ENCODE measurements around the gene EXOSC7.

EXOSC7 gene

DNA sequence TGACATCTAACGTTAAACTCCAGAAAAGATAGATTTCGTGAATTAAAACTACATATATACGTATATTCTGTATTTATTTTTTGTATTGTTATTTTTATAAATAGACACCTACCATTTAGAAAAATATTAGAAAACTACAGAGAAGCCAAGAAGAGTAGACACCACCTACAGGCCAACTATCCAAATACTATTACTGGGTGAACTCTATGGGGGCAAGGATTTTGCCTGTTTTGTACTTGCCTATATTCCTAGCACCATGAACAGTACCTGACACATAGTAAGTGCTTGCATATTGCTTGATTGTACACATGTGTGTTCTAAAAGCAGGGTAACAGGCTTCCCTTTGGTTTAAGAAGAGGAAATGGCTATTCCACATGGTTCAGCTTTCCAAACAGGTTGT is 25.7 kb downstream of the EXOSC7 start:
- no peaks in the 10 kb centered on the region for H3K9me3 ChIP-seq (ENCODE audit: control insufficient read depth in 1 of 2, low read length in 2 of 2)

GRCh38 chr3:45002139-45002660 is 26.2 kb downstream of the EXOSC7 start:
- Histone ChIP-seq H3K36me3 (ENCODE audit: control insufficient read depth in 1 of 2, insufficient read depth in 2 of 2, low read length in 2 of 2) (peaks cover 22 to 65% of the 10 kb centered on the region in 2 donors), H3K27ac (ENCODE audit: low read depth, low read length) (no peak overlapping the region)

More for the DNA sequence above, 25.7 kb downstream of the EXOSC7 start:
- Histone ChIP-seq H3K9ac (ENCODE audit: low read depth in 1 of 2, low read length in 2 of 2) (no peak overlapping the region), H3K27me3 (ENCODE audit: control insufficient read depth in 1 of 2, insufficient read depth in 2 of 2, low read length in 2 of 2) (no peaks in the 10 kb centered on the region), H3K4me1 (ENCODE audit: control insufficient read depth in 1 of 2, insufficient read depth in 2 of 2, low read length in 2 of 2) (peaks cover 0 to 3% of the 10 kb centered on the region in 2 donors), H3K27ac (ENCODE audit: low read depth, low read length) (no peak overlapping the region), H3K36me3 (ENCODE audit: control insufficient read depth in 1 of 2, insufficient read depth in 2 of 2, low read length in 2 of 2) (peaks cover 22 to 66% of the 10 kb centered on the region in 2 donors), H3K4me3 (ENCODE audit: low read depth in 1 of 2, low read length in 2 of 2) (no peak overlapping the region)

GRCh38 chr3:45002720-45003119 is 26.7 kb downstream of the EXOSC7 start:
- peaks cover 18 to 66% of the 10 kb centered on the region in 2 donors for H3K36me3 ChIP-seq (ENCODE audit: control insufficient read depth in 1 of 2, insufficient read depth in 2 of 2, low read length in 2 of 2)
- H3K9ac ChIP-seq (ENCODE audit: low read depth in 1 of 2, low read length in 2 of 2) = no peak overlapping the region
- H3K4me3 ChIP-seq (ENCODE audit: low read depth in 1 of 2, low read length in 2 of 2) = no peak overlapping the region
- no peaks in the 10 kb centered on the region for H3K9me3 ChIP-seq (ENCODE audit: control insufficient read depth in 1 of 2, low read length in 2 of 2)
- H3K4me1 ChIP-seq (ENCODE audit: control insufficient read depth in 1 of 2, insufficient read depth in 2 of 2, low read length in 2 of 2) = no peaks in the 10 kb centered on the region
- H3K27me3 ChIP-seq (ENCODE audit: control insufficient read depth in 1 of 2, insufficient read depth in 2 of 2, low read length in 2 of 2) = no peaks in the 10 kb centered on the region
- H3K27ac ChIP-seq (ENCODE audit: low read depth, low read length) = no peak overlapping the region

More at GRCh38 chr3:45002139-45002660, 26.2 kb downstream of the EXOSC7 start:
- no peaks in the 10 kb centered on the region for H3K27me3 ChIP-seq (ENCODE audit: control insufficient read depth in 1 of 2, insufficient read depth in 2 of 2, low read length in 2 of 2)
- no peaks in the 10 kb centered on the region for H3K4me1 ChIP-seq (ENCODE audit: control insufficient read depth in 1 of 2, insufficient read depth in 2 of 2, low read length in 2 of 2)
- no peak overlapping the region for H3K9ac ChIP-seq (ENCODE audit: low read depth in 1 of 2, low read length in 2 of 2)
- no peaks in the 10 kb centered on the region for H3K9me3 ChIP-seq (ENCODE audit: control insufficient read depth in 1 of 2, low read length in 2 of 2)
- no peak overlapping the region for H3K4me3 ChIP-seq (ENCODE audit: low read depth in 1 of 2, low read length in 2 of 2)

GRCh38 chr3:45003406-45003805 is 27.4 kb downstream of the EXOSC7 start:
- Histone ChIP-seq H3K36me3 (ENCODE audit: control insufficient read depth in 1 of 2, insufficient read depth in 2 of 2, low read length in 2 of 2) (peaks cover 17 to 67% of the 10 kb centered on the region in 2 donors), H3K4me1 (ENCODE audit: control insufficient read depth in 1 of 2, insufficient read depth in 2 of 2, low read length in 2 of 2) (no peaks in the 10 kb centered on the region)

GRCh38 chr3:45003859-45004258 is 27.8 kb downstream of the EXOSC7 start:
- no peak overlapping the region for H3K9ac ChIP-seq (ENCODE audit: low read depth in 1 of 2, low read length in 2 of 2)
- no peaks in the 10 kb centered on the region for H3K27me3 ChIP-seq (ENCODE audit: control insufficient read depth in 1 of 2, insufficient read depth in 2 of 2, low read length in 2 of 2)
- H3K4me1 ChIP-seq (ENCODE audit: control insufficient read depth in 1 of 2, insufficient read depth in 2 of 2, low read length in 2 of 2) = no peaks in the 10 kb centered on the region
- peaks cover 14 to 64% of the 10 kb centered on the region in 2 donors for H3K36me3 ChIP-seq (ENCODE audit: control insufficient read depth in 1 of 2, insufficient read depth in 2 of 2, low read length in 2 of 2)
- H3K4me3 ChIP-seq (ENCODE audit: low read depth in 1 of 2, low read length in 2 of 2) = no peak overlapping the region
- H3K9me3 ChIP-seq (ENCODE audit: control insufficient read depth in 1 of 2, low read length in 2 of 2) = no peaks in the 10 kb centered on the region
- H3K27ac ChIP-seq (ENCODE audit: low read depth, low read length) = no peak overlapping the region

More at GRCh38 chr3:45003406-45003805, 27.4 kb downstream of the EXOSC7 start:
- H3K4me3 ChIP-seq (ENCODE audit: low read depth in 1 of 2, low read length in 2 of 2) = no peak overlapping the region
- no peak overlapping the region for H3K9ac ChIP-seq (ENCODE audit: low read depth in 1 of 2, low read length in 2 of 2)
- no peaks in the 10 kb centered on the region for H3K27me3 ChIP-seq (ENCODE audit: control insufficient read depth in 1 of 2, insufficient read depth in 2 of 2, low read length in 2 of 2)
- H3K27ac ChIP-seq (ENCODE audit: low read depth, low read length) = no peak overlapping the region
- H3K9me3 ChIP-seq (ENCODE audit: control insufficient read depth in 1 of 2, low read length in 2 of 2) = no peaks in the 10 kb centered on the region

DNA sequence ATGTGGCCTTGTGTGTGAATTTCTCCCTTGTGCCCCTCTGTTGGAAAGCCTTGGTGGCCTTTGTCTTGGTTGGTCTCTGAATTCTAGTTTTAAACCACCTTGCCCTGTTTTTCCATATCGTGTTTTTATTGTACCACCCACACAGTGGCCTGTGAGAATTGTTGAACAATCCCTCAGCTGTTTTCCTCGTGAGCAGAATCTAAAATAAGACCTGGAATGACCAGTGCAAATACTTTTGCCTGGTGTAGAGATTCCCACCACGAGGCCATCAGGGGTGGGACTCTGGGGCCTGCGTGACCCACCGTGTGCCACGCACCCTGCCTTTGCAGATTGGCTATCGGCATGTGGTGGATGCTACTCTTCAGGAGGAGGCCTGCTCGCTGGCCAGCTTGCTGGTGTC is 31.0 kb downstream of the EXOSC7 start:
- H3K4me1 ChIP-seq (ENCODE audit: control insufficient read depth in 1 of 2, insufficient read depth in 2 of 2, low read length in 2 of 2) = peaks cover 8 to 9% of the 10 kb centered on the region in 2 donors
- H3K27ac ChIP-seq (ENCODE audit: low read depth, low read length) = no peak overlapping the region
- no peak overlapping the region for H3K9ac ChIP-seq (ENCODE audit: low read depth in 1 of 2, low read length in 2 of 2)
- no peak overlapping the region for H3K4me3 ChIP-seq (ENCODE audit: low read depth in 1 of 2, low read length in 2 of 2)
- no peaks in the 10 kb centered on the region for H3K27me3 ChIP-seq (ENCODE audit: control insufficient read depth in 1 of 2, insufficient read depth in 2 of 2, low read length in 2 of 2)
- H3K9me3 ChIP-seq (ENCODE audit: control insufficient read depth in 1 of 2, low read length in 2 of 2) = no peaks in the 10 kb centered on the region
- peaks cover 7 to 59% of the 10 kb centered on the region in 2 donors for H3K36me3 ChIP-seq (ENCODE audit: control insufficient read depth in 1 of 2, insufficient read depth in 2 of 2, low read length in 2 of 2)

DNA sequence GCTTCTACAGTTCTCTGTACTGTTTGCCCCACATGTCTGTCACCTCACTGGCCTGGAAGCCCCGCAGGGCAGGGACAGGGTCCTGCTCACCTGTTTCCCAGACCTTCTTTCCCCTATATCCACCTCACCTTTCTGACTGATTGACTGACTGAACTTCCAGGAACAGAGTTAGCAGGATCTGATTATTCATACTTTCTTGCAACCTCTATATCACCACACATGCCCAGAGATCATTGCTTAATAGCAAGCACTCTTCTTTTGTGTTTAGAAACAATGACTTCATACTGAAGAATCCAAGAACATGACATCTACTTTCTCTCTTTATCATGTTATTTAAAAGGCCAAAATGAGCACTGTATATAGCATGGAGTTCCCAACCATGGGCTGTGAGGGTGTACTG is 32.1 kb downstream of the EXOSC7 start:
- Histone ChIP-seq H3K9ac (ENCODE audit: low read depth in 1 of 2, low read length in 2 of 2) (no peak overlapping the region), H3K4me3 (ENCODE audit: low read depth in 1 of 2, low read length in 2 of 2) (no peak overlapping the region), H3K36me3 (ENCODE audit: control insufficient read depth in 1 of 2, insufficient read depth in 2 of 2, low read length in 2 of 2) (peaks cover 10 to 59% of the 10 kb centered on the region in 2 donors), H3K4me1 (ENCODE audit: control insufficient read depth in 1 of 2, insufficient read depth in 2 of 2, low read length in 2 of 2) (peaks cover 10% of the 10 kb centered on the region in 2 donors), H3K9me3 (ENCODE audit: control insufficient read depth in 1 of 2, low read length in 2 of 2) (no peaks in the 10 kb centered on the region), H3K27me3 (ENCODE audit: control insufficient read depth in 1 of 2, insufficient read depth in 2 of 2, low read length in 2 of 2) (no peaks in the 10 kb centered on the region), H3K27ac (ENCODE audit: low read depth, low read length) (no peak overlapping the region)

DNA sequence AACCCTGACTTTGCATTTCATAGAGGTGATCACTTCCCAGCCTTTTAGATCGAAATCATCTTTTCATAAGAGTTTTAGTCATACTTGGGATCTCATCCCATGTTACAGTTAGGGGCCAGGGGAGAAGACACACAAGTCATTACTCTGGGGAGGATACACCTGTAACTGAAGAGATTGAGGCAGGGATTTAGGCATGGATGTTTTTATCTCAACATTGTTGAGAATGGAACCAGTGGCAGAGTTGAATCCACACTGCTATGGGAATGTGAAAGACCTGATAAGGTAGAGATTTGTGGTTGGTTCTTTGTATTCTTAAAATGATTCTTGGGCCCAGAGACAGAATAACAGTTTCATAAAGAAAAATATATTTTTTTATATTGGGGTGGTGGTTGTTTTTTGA is 33.8 kb downstream of the EXOSC7 start:
- Histone ChIP-seq H3K4me1 (ENCODE audit: control insufficient read depth in 1 of 2, insufficient read depth in 2 of 2, low read length in 2 of 2) (peaks cover 10% of the 10 kb centered on the region in 2 donors), H3K9ac (ENCODE audit: low read depth in 1 of 2, low read length in 2 of 2) (no peak overlapping the region), H3K9me3 (ENCODE audit: control insufficient read depth in 1 of 2, low read length in 2 of 2) (no peaks in the 10 kb centered on the region), H3K36me3 (ENCODE audit: control insufficient read depth in 1 of 2, insufficient read depth in 2 of 2, low read length in 2 of 2) (peaks cover 10 to 56% of the 10 kb centered on the region in 2 donors), H3K27me3 (ENCODE audit: control insufficient read depth in 1 of 2, insufficient read depth in 2 of 2, low read length in 2 of 2) (no peaks in the 10 kb centered on the region), H3K27ac (ENCODE audit: low read depth, low read length) (no peak overlapping the region), H3K4me3 (ENCODE audit: low read depth in 1 of 2, low read length in 2 of 2) (no peak overlapping the region)

DNA sequence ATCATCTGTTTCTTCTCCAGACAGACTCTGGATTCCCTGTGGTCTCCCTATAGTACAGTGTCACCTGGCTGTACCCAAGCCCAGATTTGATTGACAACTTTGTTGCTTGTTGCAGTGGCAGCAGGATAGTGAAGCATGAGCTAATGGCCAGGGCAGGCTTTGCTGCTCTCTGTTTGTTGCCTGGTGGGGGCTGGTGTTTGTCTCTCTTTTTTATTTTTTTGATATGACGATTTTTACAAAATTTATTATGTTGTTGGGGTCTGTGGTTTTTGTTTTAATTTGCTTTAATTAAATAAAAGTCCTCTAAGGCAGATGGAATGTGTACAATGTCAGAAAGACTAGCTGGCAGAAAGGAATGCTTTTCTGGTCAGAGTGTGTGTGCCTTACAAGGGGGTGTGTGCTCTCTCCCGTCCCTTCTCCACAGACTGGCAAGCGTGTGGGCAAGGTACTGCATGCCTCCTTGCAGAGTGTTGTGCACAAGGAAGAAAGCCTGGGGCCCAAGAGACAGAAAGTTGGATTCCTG is 34.8 kb downstream of the EXOSC7 start:
- no peak overlapping the region for H3K4me3 ChIP-seq (ENCODE audit: low read depth in 1 of 2, low read length in 2 of 2)
- no peaks in the 10 kb centered on the region for H3K27me3 ChIP-seq (ENCODE audit: control insufficient read depth in 1 of 2, insufficient read depth in 2 of 2, low read length in 2 of 2)
- H3K36me3 ChIP-seq (ENCODE audit: control insufficient read depth in 1 of 2, insufficient read depth in 2 of 2, low read length in 2 of 2) = peaks cover 10 to 62% of the 10 kb centered on the region in 2 donors
- no peak overlapping the region for H3K27ac ChIP-seq (ENCODE audit: low read depth, low read length)
- H3K9ac ChIP-seq (ENCODE audit: low read depth in 1 of 2, low read length in 2 of 2) = no peak overlapping the region
- peaks cover 10% of the 10 kb centered on the region in 2 donors for H3K4me1 ChIP-seq (ENCODE audit: control insufficient read depth in 1 of 2, insufficient read depth in 2 of 2, low read length in 2 of 2)
- no peaks in the 10 kb centered on the region for H3K9me3 ChIP-seq (ENCODE audit: control insufficient read depth in 1 of 2, low read length in 2 of 2)

GRCh38 chr3:45011756-45012508 is 35.9 kb downstream of the EXOSC7 start:
- no peak overlapping the region for H3K9ac ChIP-seq (ENCODE audit: low read depth in 1 of 2, low read length in 2 of 2)
- no peak overlapping the region for H3K4me3 ChIP-seq (ENCODE audit: low read depth in 1 of 2, low read length in 2 of 2)
- H3K27ac ChIP-seq (ENCODE audit: low read depth, low read length) = peak overlapping the region; percentile 3
- H3K27me3 ChIP-seq (ENCODE audit: control insufficient read depth in 1 of 2, insufficient read depth in 2 of 2, low read length in 2 of 2) = no peaks in the 10 kb centered on the region
- no peaks in the 10 kb centered on the region for H3K9me3 ChIP-seq (ENCODE audit: control insufficient read depth in 1 of 2, low read length in 2 of 2)
- H3K4me1 ChIP-seq (ENCODE audit: control insufficient read depth in 1 of 2, insufficient read depth in 2 of 2, low read length in 2 of 2) = peaks cover 10% of the 10 kb centered on the region in 2 donors
- peaks cover 10 to 61% of the 10 kb centered on the region in 2 donors for H3K36me3 ChIP-seq (ENCODE audit: control insufficient read depth in 1 of 2, insufficient read depth in 2 of 2, low read length in 2 of 2)
